Sciatic nerve (tissue), 2 donors: ENCODE data around the gene DENND4C. TPM values are rescaled to one million over a fixed set of nuclear protein-coding genes. Genes with fewer than 3 reads are reported as not detected.
"Not testable (repeated sequence)": the region's sequence is repeated elsewhere in the genome, so short reads cannot be mapped to it uniquely, and the experiment has no call there.

Experiments
- ATAC-seq: fragments of 200-7000 bp; cut with Tn5 transposase; one replicate; pipeline ENCODE4 v1.9.1; 2020; ENCODE audit warnings: mild to moderate bottlenecking, moderate library complexity
- DNase-seq: peaks from one replicate; pipeline ENCODE4 v3.0.0-alpha.2; 2020; ENCODE audit warnings: low spot score
- intact Hi-C: fragments of 100-400 bp; cut with DNase I; formaldehyde crosslinking; loops from one replicate; pipeline ENCODE4 v1.14.2; 2022
- total RNA-seq: library from RNA; stranded (reverse); fragmentation: NEBNext Ultra II Directional; extraction: Animal tissue kit (Norgen Biotek cat#: 25700); gene quantifications from one replicate; pipeline ENCODE4 v1.2.1, GENCODE V29; 2021
- donor health status: DM: no; HTN: no; CAD: no.
- donor health status: DM: no; HTN: no; CAD: no.

The DENND4C gene
- total RNA-seq, result 78.2 TPM

DNA sequence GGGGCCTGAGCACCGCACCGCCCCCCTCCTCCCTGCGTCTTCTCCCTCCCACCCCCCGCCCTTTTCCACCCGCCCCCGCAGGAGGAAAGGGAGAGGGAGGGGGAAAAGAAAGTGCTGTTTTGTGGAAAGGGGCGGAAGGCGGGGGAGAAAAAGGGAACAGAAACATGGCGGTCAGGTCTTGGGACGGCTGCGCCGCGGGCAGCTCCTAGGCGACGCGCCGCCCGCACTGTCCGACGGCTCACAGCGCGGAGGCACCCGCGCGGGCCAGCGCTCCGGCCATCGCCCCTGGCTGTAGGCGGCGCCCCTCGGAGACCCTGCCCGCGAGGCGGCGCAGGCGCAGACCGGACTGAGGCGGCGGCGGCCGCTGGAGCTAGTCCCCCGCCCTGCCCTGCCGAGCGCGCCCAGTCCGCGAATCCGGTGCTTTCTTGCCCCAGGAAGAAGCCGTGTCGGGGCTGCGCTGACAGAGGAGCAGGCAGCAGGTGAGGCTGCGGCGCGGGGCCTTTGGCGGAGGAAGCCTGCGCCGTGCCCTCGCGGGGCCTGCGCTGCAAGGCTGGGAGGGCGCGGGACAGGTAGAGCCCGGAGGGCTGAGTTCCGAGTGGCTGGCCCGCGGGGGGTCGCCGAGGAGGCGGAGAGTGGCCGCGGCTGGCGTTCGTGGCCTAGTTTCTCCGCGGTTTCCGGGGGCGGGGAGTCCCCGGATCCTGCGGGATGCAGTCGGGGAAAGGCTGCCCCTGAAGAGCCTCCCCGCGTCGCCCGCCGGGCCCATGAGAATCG is at the start of gene DENND4C:
Gene DENND4C, plus strand, starts transcription at position 339 of the 771 bp plus-strand sequence. CDS start 45,482 bp downstream, outside the sequence.
- intact Hi-C loops, result no loop called here
- peak; percentile 90 for DNase-seq
- ATAC-seq, result peak; percentile 91

DNA sequence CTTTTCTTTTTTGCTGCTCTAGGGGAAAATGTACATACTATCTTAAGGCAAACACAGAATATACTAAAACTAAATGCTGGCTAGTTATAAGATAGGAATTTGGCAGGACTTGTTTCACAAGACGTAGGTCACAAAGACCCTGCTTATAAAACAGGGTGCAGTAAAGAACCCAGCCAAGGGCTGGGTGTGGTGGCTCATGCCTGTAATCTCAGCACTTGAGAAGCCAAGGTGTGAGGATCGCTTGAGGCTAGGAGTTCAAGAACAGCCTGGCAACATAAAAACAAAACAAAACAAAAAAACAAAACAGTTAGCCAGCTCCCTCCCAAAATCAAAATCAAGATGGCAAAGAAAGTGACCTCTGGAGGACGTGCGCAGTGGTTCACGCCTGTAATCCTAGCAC is 49.5 kb upstream of the DENND4C start:
- intact Hi-C loops, result no loop called here
- DNase-seq, result no peak
- ATAC-seq, result no peak

DNA sequence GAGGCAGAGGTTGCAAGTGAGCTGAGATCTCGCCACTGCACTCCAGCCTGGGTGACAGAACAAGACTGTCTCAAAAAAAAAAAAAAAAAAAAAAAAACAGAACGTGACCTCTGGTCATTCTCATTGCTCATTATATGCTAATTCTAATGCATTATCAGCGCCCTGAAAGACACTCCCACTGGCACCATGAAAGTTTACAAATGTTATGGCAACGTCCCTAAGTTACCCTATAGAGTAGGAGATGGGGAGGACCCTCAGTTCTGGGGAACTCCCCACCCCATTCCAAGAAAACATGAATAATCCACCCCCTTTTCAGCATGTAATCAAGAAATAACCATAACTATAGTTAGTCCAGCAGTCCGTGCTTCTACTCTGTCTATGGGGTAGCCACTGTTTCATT is 48.9 kb upstream of the DENND4C start:
- no peak for ATAC-seq
- intact Hi-C loops, result no loop called here
- no peak for DNase-seq

DNA sequence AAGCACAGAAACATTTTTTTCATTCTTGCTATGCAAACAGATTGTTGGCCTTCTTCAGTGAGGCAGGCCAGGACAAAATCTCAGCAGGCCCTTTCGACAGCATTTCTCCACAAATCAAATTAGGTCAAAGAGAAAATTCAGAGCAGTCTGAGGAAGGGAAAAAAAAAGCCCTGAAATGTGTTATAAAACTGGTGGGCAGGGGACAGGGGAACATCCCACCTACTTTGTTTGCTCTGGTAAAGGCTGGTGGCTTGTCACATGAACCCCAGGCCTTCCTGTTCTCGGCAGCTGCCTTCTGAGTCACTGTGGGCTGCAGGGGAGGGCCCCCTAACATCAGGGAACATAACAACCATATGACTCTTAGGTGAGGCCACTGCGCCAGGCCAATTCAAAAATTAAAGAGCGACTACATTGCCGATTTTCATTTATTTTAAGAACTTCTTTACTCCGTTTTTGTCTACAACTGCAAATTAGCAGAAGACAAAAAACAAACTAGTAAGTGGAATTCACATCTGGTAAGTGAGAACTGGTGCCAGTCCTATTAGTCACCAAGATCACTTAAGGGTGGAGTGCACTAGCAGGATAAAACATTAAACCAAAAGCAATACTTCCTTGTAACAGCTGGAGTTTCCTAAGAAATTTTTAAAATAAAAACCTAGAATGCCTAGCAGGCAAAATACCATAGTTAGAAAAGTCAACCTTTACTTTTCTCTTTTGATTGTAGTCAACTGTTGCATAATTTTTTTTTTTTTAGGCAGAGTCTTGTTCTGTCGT is 46.2 kb upstream of the DENND4C start:
- intact Hi-C loops, result no loop called here
- DNase-seq (peak; percentile 77), ATAC-seq (peak; percentile 98)

DNA sequence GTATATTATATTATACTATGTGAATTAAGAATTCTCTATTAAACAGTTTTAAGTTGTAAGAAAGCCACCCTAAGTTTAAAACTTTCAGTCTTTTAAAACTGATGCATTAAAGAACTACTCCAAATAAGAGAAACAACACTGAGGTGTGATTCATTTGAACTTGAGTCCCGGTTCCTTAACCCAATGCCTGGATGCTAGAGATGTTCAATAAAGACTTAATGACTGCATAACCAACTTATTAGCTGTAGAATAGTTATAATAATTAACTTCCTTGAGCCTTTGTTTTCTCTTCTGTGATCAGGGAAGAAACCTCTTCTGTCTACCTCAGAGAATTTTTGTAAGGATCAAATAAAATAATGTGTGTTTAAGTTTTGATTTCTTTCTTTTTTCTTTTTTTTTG is 45.3 kb upstream of the DENND4C start:
- intact Hi-C loops, result no loop called here
- ATAC-seq (no peak), DNase-seq (no peak)

DNA sequence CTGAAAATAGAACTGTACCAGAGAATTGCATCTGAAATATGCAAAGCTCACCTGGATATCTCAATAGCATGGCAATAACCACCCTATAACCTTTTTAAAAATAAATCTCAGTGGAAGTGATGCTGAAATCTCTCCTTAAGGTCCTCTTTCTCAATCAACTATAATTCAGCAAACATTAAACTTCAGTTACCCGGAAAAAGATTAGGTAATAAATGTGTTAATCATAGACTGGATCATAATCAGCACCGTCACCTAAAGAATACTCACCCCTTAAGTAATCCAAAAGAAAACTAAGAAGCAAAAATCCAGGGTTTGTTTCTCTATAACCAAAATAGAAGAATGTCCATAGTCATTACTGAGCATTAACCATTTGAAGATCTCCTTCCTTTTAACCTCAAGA is 44.3 kb upstream of the DENND4C start:
- DNase-seq (no peak), ATAC-seq (no peak)
- intact Hi-C loops, result no loop called here

DNA sequence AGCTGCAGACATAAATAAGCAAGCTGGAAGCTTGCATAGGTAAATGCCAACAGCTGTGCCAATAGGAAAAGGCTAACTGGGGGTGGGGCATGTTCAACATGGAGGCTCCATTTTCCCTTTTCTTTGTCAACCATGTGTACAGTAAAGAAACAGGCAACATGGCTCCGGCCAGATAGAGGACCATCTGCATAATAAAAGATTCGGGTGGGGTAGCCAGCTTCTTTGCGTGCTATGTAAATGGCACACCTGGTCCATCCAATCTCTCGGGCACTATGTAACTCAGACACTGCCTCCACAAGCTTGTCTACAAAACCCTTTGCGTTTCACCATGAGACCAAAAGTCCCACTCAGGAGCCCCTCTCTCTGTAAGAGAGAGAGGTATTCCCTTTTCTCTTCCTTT is 41.7 kb upstream of the DENND4C start:
- DNase-seq, result no peak
- intact Hi-C loops, result no loop called here
- no peak for ATAC-seq

DNA sequence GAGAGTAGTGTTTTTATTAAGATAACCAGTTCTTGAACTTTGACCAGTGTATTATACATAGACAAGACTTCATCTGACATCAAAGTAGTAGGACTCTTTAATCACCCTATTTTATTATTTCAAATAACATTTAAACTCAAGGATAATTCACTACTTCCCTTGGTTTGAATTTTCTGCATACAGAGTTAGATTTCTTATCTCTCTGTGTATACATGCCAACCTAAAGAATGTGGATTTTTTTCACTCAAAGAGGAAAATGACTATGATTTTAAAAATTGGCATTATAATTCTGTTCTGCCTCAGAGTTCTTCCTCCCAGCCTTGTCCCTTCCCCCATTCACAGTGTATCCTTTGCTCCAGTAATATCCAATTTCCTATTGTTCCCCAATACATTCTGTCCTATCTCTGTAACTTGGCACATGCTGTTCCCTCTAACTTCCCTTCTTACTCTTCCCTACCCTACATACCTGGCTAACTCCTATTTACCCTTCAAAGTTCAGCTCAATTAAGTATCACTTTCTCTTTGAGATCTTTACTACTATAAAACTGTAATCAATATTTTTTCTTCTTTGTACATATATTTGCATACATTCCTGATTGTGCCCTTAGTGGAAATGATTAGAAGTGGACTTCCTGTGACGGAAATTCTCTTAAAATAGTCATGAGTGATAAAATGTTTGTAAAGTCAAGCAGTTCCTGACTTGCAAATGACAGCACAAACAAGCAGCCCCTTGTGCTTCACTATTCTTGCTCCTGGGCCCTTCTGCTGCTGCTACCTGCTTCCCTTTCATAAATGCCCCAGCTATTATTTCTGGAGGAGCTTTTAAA is 38.1 kb upstream of the DENND4C start:
- ATAC-seq (no peak), DNase-seq (no peak)
- intact Hi-C loops, result no loop called here

DNA sequence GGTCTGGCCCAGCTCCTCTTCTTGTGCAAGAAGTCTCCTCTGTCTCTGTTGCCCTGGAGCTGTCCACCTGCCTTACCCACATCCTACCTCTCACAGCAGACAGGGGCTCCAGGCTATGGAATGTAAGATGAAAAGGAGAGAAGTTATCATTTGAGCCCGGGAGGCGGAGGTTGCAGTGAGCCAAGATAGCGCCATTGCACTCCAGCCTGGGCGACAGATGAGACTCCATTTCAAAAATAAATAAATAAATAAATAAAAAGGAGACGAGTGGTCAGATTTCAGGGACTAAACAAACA is 37.5 kb upstream of the DENND4C start:
- ATAC-seq, result no peak
- intact Hi-C loops, result no loop called here
- no peak for DNase-seq

DNA sequence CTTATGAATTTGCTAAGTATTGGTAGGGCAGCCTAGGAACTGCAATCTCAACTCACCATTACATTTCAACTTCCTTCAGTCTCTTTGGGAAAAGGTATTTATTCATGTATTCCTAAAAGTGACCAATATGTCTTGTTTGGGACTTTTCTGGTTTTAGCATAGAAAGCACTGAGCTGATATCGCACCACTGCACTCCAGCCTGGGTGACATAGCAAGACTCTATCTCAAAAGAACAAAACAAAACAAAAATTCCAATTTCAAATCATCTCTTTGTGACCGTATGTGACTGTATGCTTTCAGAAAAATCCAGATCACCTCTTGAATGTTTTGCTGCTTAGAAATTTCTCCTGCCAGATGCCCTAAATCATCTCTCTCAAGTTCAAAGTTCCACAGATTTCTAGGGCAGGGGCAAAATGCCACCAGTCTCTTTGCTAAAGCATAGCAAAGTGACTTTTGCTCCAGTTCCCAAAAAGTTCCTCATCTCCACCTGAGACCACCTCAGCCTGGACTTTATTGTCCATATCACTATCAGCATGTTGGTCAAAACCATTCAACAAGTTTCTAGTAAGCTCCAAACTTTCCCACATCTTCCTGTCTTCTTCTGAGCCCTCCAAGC is 37.0 kb upstream of the DENND4C start:
- DNase-seq, intact Hi-C loops, ATAC-seq: not testable (repeated sequence)

DNA sequence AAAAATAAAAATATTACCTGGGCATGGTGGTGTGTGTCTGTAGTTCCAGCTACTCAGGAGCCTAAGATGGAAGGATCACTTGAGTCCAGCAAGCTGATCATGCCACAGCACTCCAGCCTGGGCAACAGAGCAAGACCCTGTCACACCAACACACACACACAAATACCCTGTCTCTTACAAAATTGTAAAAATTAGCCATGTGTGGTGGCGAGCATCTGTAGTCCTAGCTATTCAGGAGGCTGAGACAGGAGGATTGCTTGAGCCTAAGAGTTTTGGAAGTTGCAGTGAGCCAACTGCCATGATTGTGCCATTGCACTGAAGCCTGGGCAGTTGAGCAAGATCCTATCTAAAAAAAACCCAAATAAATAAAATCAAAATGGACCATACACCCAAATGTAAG is 32.1 kb upstream of the DENND4C start:
- ATAC-seq (no peak), DNase-seq (no peak)
- intact Hi-C loops, result no loop called here

DNA sequence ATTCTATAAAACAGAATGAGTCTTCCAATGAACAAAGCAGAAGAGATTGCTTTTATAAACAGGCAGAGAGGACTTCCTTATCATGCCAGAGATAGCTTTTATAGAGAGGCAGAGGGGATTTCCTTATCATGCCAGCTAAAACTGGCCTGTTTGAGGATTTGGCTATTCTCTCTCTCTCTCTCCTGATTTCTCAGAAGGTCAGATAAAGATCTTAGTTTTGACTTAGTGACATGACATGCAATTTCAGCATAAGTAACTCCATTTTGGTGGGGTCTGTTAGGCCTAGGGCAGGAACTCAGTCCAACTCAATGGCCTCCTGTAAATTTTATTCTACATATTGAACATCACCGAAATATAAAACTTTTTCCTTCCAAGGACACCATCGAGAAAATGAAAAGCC is 31.5 kb upstream of the DENND4C start:
- DNase-seq, result no peak
- intact Hi-C loops, result no loop called here
- ATAC-seq, result no peak

DNA sequence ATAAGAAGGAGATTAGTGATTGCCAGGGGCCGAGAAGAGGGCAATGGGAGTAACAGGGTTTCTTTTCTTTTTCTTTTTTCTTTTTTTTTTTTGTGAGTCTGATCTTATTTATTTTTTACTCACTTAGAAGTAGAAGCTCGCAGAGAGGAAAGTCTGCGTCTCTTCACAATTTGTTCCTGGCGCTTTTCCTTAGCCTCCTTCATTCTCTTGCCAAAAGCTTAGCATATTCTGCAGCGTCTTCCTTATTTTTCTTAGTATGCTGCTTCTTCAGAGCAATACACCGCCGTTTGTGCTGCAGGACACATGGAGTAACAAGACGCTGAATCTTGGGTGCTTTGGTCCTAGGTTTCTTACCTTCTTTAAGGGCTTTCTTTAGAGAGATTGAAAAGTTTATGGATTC is 30.3 kb upstream of the DENND4C start:
- no peak for ATAC-seq
- DNase-seq, result no peak
- intact Hi-C loops, result no loop called here

DNA sequence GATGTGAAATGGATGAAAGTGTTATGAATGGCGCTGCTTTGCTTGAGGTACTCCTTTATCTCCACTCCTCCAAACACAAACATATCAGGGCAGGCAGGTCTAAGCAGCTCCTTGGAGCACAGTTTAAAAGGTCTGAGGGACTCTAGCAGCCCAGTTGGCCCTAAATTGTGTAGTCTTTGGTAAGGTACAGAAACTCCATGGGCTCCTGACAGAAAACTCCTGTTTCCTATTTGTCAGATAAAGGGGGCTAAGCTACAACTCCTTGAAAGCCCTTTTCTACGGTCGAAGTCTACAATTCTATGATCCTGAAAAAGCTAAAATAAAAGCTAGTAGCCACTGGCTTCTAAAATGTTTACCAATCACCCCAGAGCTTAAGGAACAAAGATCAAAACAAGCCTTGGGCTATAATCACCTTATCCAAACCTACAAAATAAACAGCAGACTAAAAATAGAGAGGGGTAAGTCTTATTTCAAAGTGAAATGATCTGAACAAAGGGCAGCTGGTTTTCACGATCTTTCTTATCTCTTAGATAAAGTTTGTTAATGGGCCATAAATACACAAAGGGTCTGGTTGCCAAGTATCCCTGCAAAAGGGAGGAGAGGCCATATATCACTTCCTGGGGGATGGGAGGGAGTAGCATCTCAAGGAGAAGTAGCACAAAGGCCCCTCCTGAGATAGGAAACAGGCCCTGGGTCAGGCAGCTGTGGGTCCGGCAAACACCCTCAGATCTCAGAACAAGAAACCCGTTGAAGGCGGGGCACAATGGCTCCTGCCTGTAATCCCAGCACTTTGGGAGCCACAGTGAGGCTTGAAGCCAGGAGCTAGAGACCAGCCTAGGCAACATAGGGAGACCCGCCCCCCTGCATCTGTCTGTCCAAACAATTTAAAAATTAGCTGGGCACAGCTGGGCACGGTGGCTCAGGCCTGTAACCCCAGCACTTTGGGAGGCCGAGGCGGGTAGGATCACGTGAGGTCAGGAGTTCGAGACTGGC is 28.3 kb upstream of the DENND4C start:
- DNase-seq (no peak), ATAC-seq (no peak)

DNA sequence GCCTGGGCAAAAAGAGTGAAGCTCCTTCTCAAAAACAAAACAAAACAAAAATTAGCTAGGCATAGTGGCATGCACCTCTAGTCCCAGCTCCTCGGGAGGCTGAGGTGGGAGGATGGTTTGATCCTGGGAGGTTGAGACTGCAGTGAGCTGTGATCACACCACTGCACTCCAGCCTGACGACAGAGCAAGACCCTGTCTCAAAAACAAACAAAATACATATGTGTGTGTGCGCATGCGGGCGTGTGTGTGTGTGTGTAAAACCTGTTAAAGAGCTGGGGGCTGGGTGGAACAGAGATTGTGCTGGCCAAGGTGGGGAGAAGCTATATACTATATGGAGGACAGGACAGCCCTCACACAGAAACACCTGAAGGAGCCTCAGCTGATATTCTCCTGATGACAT is 27.4 kb upstream of the DENND4C start:
- intact Hi-C loops, result no loop called here
- DNase-seq, result no peak
- no peak for ATAC-seq

More for the DNA sequence above, 28.3 kb upstream of the DENND4C start:
- intact Hi-C loops, result no loop called here

DNA sequence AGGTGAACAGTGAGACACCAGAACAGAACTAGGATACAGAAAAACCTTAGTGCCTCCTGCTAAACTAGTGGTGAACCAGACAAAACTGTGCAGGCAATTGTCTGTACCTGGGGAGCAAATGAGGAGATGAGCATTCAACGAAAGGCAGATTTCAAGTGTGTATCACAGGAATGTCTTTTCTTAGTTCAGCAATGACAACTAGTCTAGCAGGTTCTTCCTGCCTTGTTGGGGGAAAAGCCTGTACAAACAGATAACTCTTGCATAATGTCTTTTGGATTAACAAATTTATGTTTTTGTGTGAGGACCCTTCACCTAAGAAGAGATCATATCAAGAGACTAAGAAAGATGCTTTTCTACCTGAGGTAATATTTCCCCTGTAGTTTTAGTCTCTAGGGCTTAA is 21.8 kb upstream of the DENND4C start:
- intact Hi-C loops, result no loop called here
- DNase-seq (no peak), ATAC-seq (no peak)

DNA sequence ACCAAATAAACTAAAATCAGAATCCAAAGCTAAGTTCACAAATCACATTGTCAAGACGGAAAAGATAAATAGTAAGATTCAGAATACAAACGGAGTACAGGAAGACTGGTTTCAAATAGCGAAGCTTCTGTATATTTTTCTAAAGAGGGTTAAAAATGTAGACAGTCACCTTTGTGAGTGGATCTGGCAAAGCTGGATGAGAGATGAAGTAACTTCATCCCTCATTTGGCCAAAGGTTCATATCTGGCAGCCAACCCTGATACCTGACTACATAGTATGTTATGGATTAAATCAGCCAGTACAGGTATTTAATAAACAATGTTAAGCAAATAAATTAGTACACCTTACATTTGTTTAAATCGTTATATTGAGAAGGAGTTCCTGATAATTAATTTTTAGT is 21.3 kb upstream of the DENND4C start:
- intact Hi-C loops, result no loop called here
- ATAC-seq (no peak), DNase-seq (no peak)

DNA sequence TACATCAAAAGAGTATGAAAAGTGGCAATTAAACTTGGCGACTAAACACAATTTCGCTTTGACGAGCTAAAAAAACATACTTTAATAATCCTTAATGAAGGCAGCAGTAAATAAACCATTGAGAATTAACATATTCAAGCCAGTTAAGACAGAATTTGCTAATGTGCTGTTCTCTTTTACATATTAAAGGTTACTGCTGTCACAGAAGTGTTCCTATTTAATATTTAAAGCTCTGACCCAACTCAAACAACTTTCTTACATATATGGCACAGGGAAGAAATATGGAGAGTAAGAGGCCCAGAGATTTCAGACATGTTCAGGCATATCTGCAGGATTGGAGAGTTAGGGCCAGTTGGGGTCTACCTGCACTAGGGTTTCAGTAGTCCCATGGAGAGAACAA is 16.7 kb upstream of the DENND4C start:
- intact Hi-C loops, result no loop called here
- ATAC-seq (no peak), DNase-seq (no peak)
